Karpas-422 (cell line): ENCODE measurements around the gene NUTF2. TPM values are rescaled to one million over a fixed set of nuclear protein-coding genes. Genes with fewer than 3 reads are reported as not detected.
A peak's percentile ranks its signal among the peaks of the same experiment; 100 is the strongest.

ENCODE experiments used
- DNase-seq: peaks from one replicate; pipeline ENCODE4 v3.0.0-alpha.2; 2015
- H2AFZ ChIP-seq: fragments of 200-600 bp; sonication (generic); 2 replicates; pipeline ENCODE4 v1.6.1; 2014; ENCODE audit warnings: antibody characterized with exemption, low read length, mixed read lengths
- H3K27ac ChIP-seq: fragments of 200-600 bp; sonication (generic); 2 replicates; pipeline ENCODE4 v1.5.1; 2014; ENCODE audit warnings: mild to moderate bottlenecking, low read length, moderate library complexity
- H3K27me3 ChIP-seq: fragments of 200-600 bp; sonication (generic); 2 replicates; pipeline ENCODE4 v1.6.1; 2014; ENCODE audit warnings: low read length, mixed read lengths
- H3K36me3 ChIP-seq: fragments of 200-600 bp; sonication (generic); 2 replicates; pipeline ENCODE4 v1.6.1; 2014; ENCODE audit warnings: low read length, mixed read lengths; ENCODE audit not compliant: insufficient read depth
- H3K4me1 ChIP-seq: fragments of 200-600 bp; sonication (generic); 2 replicates; pipeline ENCODE4 v1.6.1; 2014; ENCODE audit warnings: mild to moderate bottlenecking, low read length, mixed read lengths
- H3K4me2 ChIP-seq: fragments of 200-600 bp; sonication (generic); 2 replicates; pipeline ENCODE4 v1.6.1; 2014; ENCODE audit warnings: low read length, low read depth, mild to moderate bottlenecking; ENCODE audit not compliant: poor library complexity, severe bottlenecking
- H3K4me3 ChIP-seq: fragments of 200-600 bp; sonication (generic); 2 replicates; pipeline ENCODE4 v1.5.1; 2014; ENCODE audit warnings: mild to moderate bottlenecking, antibody characterized with exemption, low read length, mixed read lengths
- H3K79me2 ChIP-seq: fragments of 200-600 bp; sonication (generic); 2 replicates; pipeline ENCODE4 v1.6.1; 2014; ENCODE audit warnings: mild to moderate bottlenecking, low read length, mixed read lengths
- H3K9ac ChIP-seq: fragments of 200-600 bp; sonication (generic); 2 replicates; pipeline ENCODE4 v1.6.0; 2014; ENCODE audit warnings: low read length
- H3K9me2 ChIP-seq: fragments of 200-600 bp; sonication (generic), shearing (Covaris generic); replicated peaks from 2 replicates; pipeline ENCODE4 v1.6.0; 2014; ENCODE audit warnings: mild to moderate bottlenecking, low read length, moderate library complexity; ENCODE audit not compliant: insufficient read depth
- H3K9me3 ChIP-seq: fragments of 300-700, 200-600 bp; sonication (generic); 2 replicates; pipeline ENCODE4 v1.6.1; 2014; ENCODE audit warnings: low read length, mixed read lengths
- H4K20me1 ChIP-seq: fragments of 200-600 bp; sonication (generic); 2 replicates; pipeline ENCODE4 v1.6.1; 2014; ENCODE audit warnings: mild to moderate bottlenecking, antibody characterized with exemption, low read length, low read depth; ENCODE audit not compliant: insufficient read depth
- total RNA-seq: library from RNA; depleted of rRNA; stranded (reverse); fragments of >200 nt; shearing (Covaris generic); gene quantifications from 2 replicates; pipeline ENCODE4 v1.2.3, GENCODE V29; 2014; ENCODE audit warnings: low replicate concordance

Gene NUTF2
- total RNA-seq, 1 experiment from 2014 or later, result 179 TPM

GRCh38 chr16:67872631-67873434 is 26.1 kb downstream of the NUTF2 start, which contains the start of gene EDC4:
TSS of gene EDC4 (plus strand) at chr16:67873052. CDS start at chr16:67873262, 210 bp downstream.
- peak; percentile 94 for DNase-seq
- H3K27me3 ChIP-seq, result no peaks in the 10 kb centered on the region
- peak within 1 kb of the TSS; percentile 74 for H3K4me3 ChIP-seq
- peak within 1 kb of the TSS; percentile 75 for H3K4me2 ChIP-seq
- H3K36me3 ChIP-seq, result peaks cover 28% of the 10 kb centered on the region; the same call in 1 of the 2 replicates
- H2AFZ ChIP-seq, result peak within 1 kb of the TSS; percentile 41; the same call in 1 of the 2 replicates
- H3K9me3 ChIP-seq, result no peaks in the 10 kb centered on the region
- peak within 1 kb of the TSS; percentile 91 for H3K9ac ChIP-seq
- H3K9me2 ChIP-seq, result no peaks in the 10 kb centered on the region
- H4K20me1 ChIP-seq, result peaks cover 16% of the 10 kb centered on the region; the same call in 1 of the 2 replicates
- peak within 1 kb of the TSS; percentile 47; the same call in 1 of the 2 replicates for H3K27ac ChIP-seq
- peaks cover 24% of the 10 kb centered on the region for H3K4me1 ChIP-seq
- peaks cover 38% of the 10 kb centered on the region for H3K79me2 ChIP-seq

GRCh38 chr16:67873435-67874370 is 27.0 kb downstream of the NUTF2 start:
- H2AFZ ChIP-seq, result peak overlapping the region; percentile 41; the same call in 1 of the 2 replicates
- no peaks in the 10 kb centered on the region for H3K9me3 ChIP-seq
- peaks cover 16% of the 10 kb centered on the region; the same call in 1 of the 2 replicates for H4K20me1 ChIP-seq
- peak overlapping the region; percentile 47; the same call in 1 of the 2 replicates for H3K27ac ChIP-seq
- no peaks in the 10 kb centered on the region for H3K27me3 ChIP-seq
- H3K4me3 ChIP-seq, result peak overlapping the region; percentile 74
- no peaks in the 10 kb centered on the region for H3K9me2 ChIP-seq
- peaks cover 38% of the 10 kb centered on the region for H3K79me2 ChIP-seq
- peak overlapping the region; percentile 75 for H3K4me2 ChIP-seq
- DNase-seq, result peak; percentile 57
- H3K9ac ChIP-seq, result peak overlapping the region; percentile 91
- H3K4me1 ChIP-seq, result peaks cover 24% of the 10 kb centered on the region
- H3K36me3 ChIP-seq, result peaks cover 21% of the 10 kb centered on the region; the same call in 1 of the 2 replicates

- H3K36me3 ChIP-seq, result peaks cover 21% of the 10 kb centered on the region; the same call in 1 of the 2 replicates
- H2AFZ ChIP-seq, result no peak overlapping the region
- no peak overlapping the region for H3K27ac ChIP-seq
- H3K4me3 ChIP-seq, result peak overlapping the region; percentile 74
- H3K9me2 ChIP-seq, result no peaks in the 10 kb centered on the region
- peak overlapping the region; percentile 91 for H3K9ac ChIP-seq
- H3K4me2 ChIP-seq, result peak overlapping the region; percentile 75
- H4K20me1 ChIP-seq, result peaks cover 16% of the 10 kb centered on the region; the same call in 1 of the 2 replicates
- no peaks in the 10 kb centered on the region for H3K9me3 ChIP-seq
- H3K79me2 ChIP-seq, result peaks cover 38% of the 10 kb centered on the region
- peaks cover 24% of the 10 kb centered on the region for H3K4me1 ChIP-seq
- DNase-seq, result no peak
- H3K27me3 ChIP-seq, result no peaks in the 10 kb centered on the region
Observed at GRCh38 chr16:67874372-67874771, 27.6 kb downstream of the NUTF2 start.

- H3K79me2 ChIP-seq, result peaks cover 38% of the 10 kb centered on the region
- no peaks in the 10 kb centered on the region for H3K9me3 ChIP-seq
- no peak overlapping the region for H2AFZ ChIP-seq
- peaks cover 23% of the 10 kb centered on the region for H3K4me1 ChIP-seq
- H3K36me3 ChIP-seq, result peaks cover 21% of the 10 kb centered on the region; the same call in 1 of the 2 replicates
- H3K9me2 ChIP-seq, result no peaks in the 10 kb centered on the region
- H3K27ac ChIP-seq, result no peak overlapping the region
- H4K20me1 ChIP-seq, result peaks cover 16% of the 10 kb centered on the region; the same call in 1 of the 2 replicates
- no peak overlapping the region for H3K4me2 ChIP-seq
- H3K4me3 ChIP-seq, result no peak overlapping the region
- DNase-seq, result no peak
- no peak overlapping the region for H3K9ac ChIP-seq
- no peaks in the 10 kb centered on the region for H3K27me3 ChIP-seq
Observed at GRCh38 chr16:67877064-67877463, 30.3 kb downstream of the NUTF2 start.

- Histone ChIP-seq H3K9ac (no peak overlapping the region), H4K20me1 (peaks cover 18% of the 10 kb centered on the region; the same call in 1 of the 2 replicates)
Observed at GRCh38 chr16:67878232-67878631, 31.5 kb downstream of the NUTF2 start.

GRCh38 chr16:67878846-67879245 is 32.1 kb downstream of the NUTF2 start:
- Histone ChIP-seq H4K20me1 (peaks cover 18% of the 10 kb centered on the region; the same call in 1 of the 2 replicates), H3K27ac (no peak overlapping the region), H3K4me1 (peaks cover 14% of the 10 kb centered on the region), H3K36me3 (peaks cover 21% of the 10 kb centered on the region; the same call in 1 of the 2 replicates), H3K4me3 (no peak overlapping the region), H3K4me2 (no peak overlapping the region), H3K79me2 (peaks cover 29% of the 10 kb centered on the region), H3K9ac (no peak overlapping the region), H3K27me3 (no peaks in the 10 kb centered on the region), H3K9me3 (no peaks in the 10 kb centered on the region), H2AFZ (no peak overlapping the region), H3K9me2 (no peaks in the 10 kb centered on the region)
- DNase-seq, result no peak

More at GRCh38 chr16:67878232-67878631, 31.5 kb downstream of the NUTF2 start:
- Histone ChIP-seq H3K4me3 (no peak overlapping the region), H3K36me3 (peaks cover 21% of the 10 kb centered on the region; the same call in 1 of the 2 replicates), H3K4me2 (no peak overlapping the region), H2AFZ (no peak overlapping the region), H3K4me1 (peaks cover 16% of the 10 kb centered on the region), H3K79me2 (peaks cover 35% of the 10 kb centered on the region), H3K27me3 (no peaks in the 10 kb centered on the region), H3K9me2 (no peaks in the 10 kb centered on the region), H3K27ac (no peak overlapping the region), H3K9me3 (no peaks in the 10 kb centered on the region)
- DNase-seq, result no peak

- no peak for DNase-seq
- Histone ChIP-seq H4K20me1 (peaks cover 12% of the 10 kb centered on the region; the same call in 1 of the 2 replicates), H3K27ac (no peak overlapping the region), H3K9me3 (no peaks in the 10 kb centered on the region), H3K4me3 (no peak overlapping the region), H2AFZ (no peak overlapping the region), H3K79me2 (peaks cover 23% of the 10 kb centered on the region), H3K4me1 (peaks cover 8% of the 10 kb centered on the region), H3K27me3 (no peaks in the 10 kb centered on the region), H3K4me2 (no peak overlapping the region), H3K9me2 (no peaks in the 10 kb centered on the region), H3K9ac (no peak overlapping the region), H3K36me3 (peaks cover 21% of the 10 kb centered on the region; the same call in 1 of the 2 replicates)
Observed at GRCh38 chr16:67879462-67879861, 32.7 kb downstream of the NUTF2 start.
